GM23338 (cell line): ENCODE measurements around the gene SNAPIN. TPM values are rescaled to one million over a fixed set of nuclear protein-coding genes. Genes with fewer than 3 reads are reported as not detected.

Experiments
- ATAC-seq: fragments of 200-7000 bp; cut with Tn5 transposase; 3 replicates; pipeline ENCODE4 v1.9.1; 2020
- DNase-seq: peaks from one replicate; pipeline ENCODE4 v3.0.0-alpha.2; 2015; ENCODE audit warnings: low spot score
- H2AFZ ChIP-seq: fragments of 200-600 bp; sonication (generic); 2 replicates; pipeline ENCODE4 v1.8.0; 2016; ENCODE audit warnings: antibody characterized with exemption, mild to moderate bottlenecking, moderate library complexity
- H3F3A ChIP-seq: fragments of 200-600 bp; sonication (generic); replicated peaks from 2 replicates; pipeline ENCODE4 v1.8.0; 2017; ENCODE audit warnings: antibody characterized with exemption, mixed run types, low read depth
- H3K27ac ChIP-seq: fragments of 200-600 bp; sonication (generic); 2 replicates; pipeline ENCODE4 v1.6.1; 2016; ENCODE audit warnings: low read depth
- H3K27me3 ChIP-seq: fragments of 200-600 bp; sonication (generic); 2 replicates; pipeline ENCODE4 v1.8.0; 2016; ENCODE audit warnings: mild to moderate bottlenecking, mixed run types, moderate library complexity; ENCODE audit not compliant: insufficient read depth
- H3K36me3 ChIP-seq: fragments of 200-600 bp; sonication (generic); 2 replicates; pipeline ENCODE4 v1.8.0; 2016; ENCODE audit warnings: mild to moderate bottlenecking; ENCODE audit not compliant: insufficient read depth
- H3K4me1 ChIP-seq: fragments of 200-600 bp; sonication (generic); 2 replicates; pipeline ENCODE4 v1.8.0; 2016; ENCODE audit warnings: mild to moderate bottlenecking, moderate library complexity; ENCODE audit not compliant: insufficient read depth
- H3K4me2 ChIP-seq: fragments of 200-600 bp; sonication (generic); 2 replicates; pipeline ENCODE4 v1.7.1; 2017; ENCODE audit warnings: mixed run types
- H3K4me3 ChIP-seq: fragments of 200-600 bp; sonication (generic); 2 replicates; pipeline ENCODE4 v1.6.1; 2016; ENCODE audit warnings: mixed run types
- H3K79me2 ChIP-seq: fragments of 200-600 bp; sonication (generic); replicated peaks from 2 replicates; pipeline ENCODE4 v1.8.0; 2017; ENCODE audit warnings: mild to moderate bottlenecking; ENCODE audit not compliant: insufficient read depth
- H3K9me2 ChIP-seq: fragments of 200-600 bp; sonication (generic); 2 replicates; pipeline ENCODE4 v1.8.0; 2017; ENCODE audit not compliant: insufficient read depth
- H4K20me1 ChIP-seq: fragments of 200-600 bp; sonication (generic); replicated peaks from 2 replicates; pipeline ENCODE4 v1.8.0; 2017; ENCODE audit warnings: mild to moderate bottlenecking; ENCODE audit not compliant: insufficient read depth
- H3K27ac Mint-ChIP-seq: 2 replicates; pipeline ENCODE4 v1.8.0; 2020; ENCODE audit warnings: inconsistent platforms, mild to moderate bottlenecking, moderate library complexity, mixed read lengths
- H3K27me3 Mint-ChIP-seq: 3 replicates; pipeline ENCODE4 v1.8.0; 2022; ENCODE audit warnings: low read depth, mild to moderate bottlenecking, moderate library complexity, mixed read lengths, inconsistent platforms; ENCODE audit not compliant: insufficient read depth, poor library complexity
- H3K36me3 Mint-ChIP-seq: 3 replicates; pipeline ENCODE4 v1.8.0; 2021; ENCODE audit warnings: low read depth, mild to moderate bottlenecking, inconsistent platforms, moderate library complexity, mixed read lengths
- H3K4me1 Mint-ChIP-seq: 3 replicates; pipeline ENCODE4 v1.8.0; 2020; ENCODE audit warnings: mild to moderate bottlenecking, inconsistent platforms, mixed read lengths
- H3K4me3 Mint-ChIP-seq: 3 replicates; pipeline ENCODE4 v1.8.0; 2021; ENCODE audit warnings: moderate library complexity, mild to moderate bottlenecking, inconsistent platforms, mixed read lengths
- H3K9me3 Mint-ChIP-seq: 3 replicates; pipeline ENCODE4 v1.8.0; 2020; ENCODE audit warnings: moderate library complexity, mild to moderate bottlenecking, inconsistent platforms, mixed read lengths
- CREB1 ChIP-seq: fragments of 250-450 bp; sonication (Bioruptor Pico); IDR thresholded peaks from 2 replicates; pipeline ENCODE4 v1.5.0; 2020; ENCODE audit warnings: low read depth, mild to moderate bottlenecking, moderate library complexity
- CTCF ChIP-seq, 2 experiments: fragments of 200-600 bp in 1 of 2; sonication (generic) in 1 of 2; conservative IDR thresholded peaks; 2 replicates each; pipeline versions ENCODE4 v1.5.1 to v1.6.1; 2016 to 2017; ENCODE audit warnings: antibody characterized with exemption in 2 of 2, low read depth in 2 of 2, mild to moderate bottlenecking in 2 of 2, moderate library complexity in 1 of 2
- ETS1 ChIP-seq: IDR thresholded peaks from 2 replicates; pipeline ENCODE4 v1.6.1; 2016; ENCODE audit warnings: antibody characterized with exemption
- EZH2 ChIP-seq: fragments of 200-600 bp; sonication (generic); IDR thresholded peaks from one replicate; pipeline ENCODE4 v1.8.0; 2017; ENCODE audit warnings: antibody characterized with exemption, mild to moderate bottlenecking, low read depth; ENCODE audit not compliant: unreplicated experiment
- EZH2phosphoT487 ChIP-seq: fragments of 200-600 bp; sonication (generic); IDR thresholded peaks from one replicate; pipeline ENCODE4 v1.8.1; 2018; ENCODE audit warnings: antibody characterized with exemption; ENCODE audit not compliant: unreplicated experiment
- JUNB ChIP-seq: IDR thresholded peaks from one replicate; pipeline ENCODE4 v1.6.1; 2016; ENCODE audit warnings: antibody characterized with exemption; ENCODE audit not compliant: unreplicated experiment
- NANOG ChIP-seq: IDR thresholded peaks from 2 replicates; pipeline ENCODE4 v1.6.1; 2016; ENCODE audit warnings: antibody characterized with exemption, borderline replicate concordance
- POLR2AphosphoS5 ChIP-seq: IDR thresholded peaks from 2 replicates; pipeline ENCODE4 v1.6.1; 2016; ENCODE audit warnings: antibody characterized with exemption, low read depth
- REST ChIP-seq: IDR thresholded peaks from one replicate; pipeline ENCODE4 v1.6.1; 2018; ENCODE audit warnings: antibody characterized with exemption; ENCODE audit not compliant: unreplicated experiment
- STAT1 ChIP-seq: IDR thresholded peaks from one replicate; pipeline ENCODE4 v1.6.1; 2016; ENCODE audit warnings: antibody characterized with exemption; ENCODE audit not compliant: unreplicated experiment
- ZNF114 ChIP-seq: fragments of 250-450 bp; sonication (Bioruptor Pico); IDR thresholded peaks from 2 replicates; pipeline ENCODE4 v1.5.0; 2020; ENCODE audit warnings: mild to moderate bottlenecking, moderate library complexity
- ZNF331 ChIP-seq: fragments of 250-450 bp; sonication (Bioruptor Pico); IDR thresholded peaks from 2 replicates; pipeline ENCODE4 v1.5.0; 2020; ENCODE audit warnings: low read depth, mild to moderate bottlenecking, moderate library complexity
- ZNF462 ChIP-seq: fragments of 250-450 bp; sonication (Bioruptor Pico); IDR thresholded peaks from 2 replicates; pipeline ENCODE4 v1.5.0; 2020; ENCODE audit warnings: mild to moderate bottlenecking, moderate library complexity
- polyA plus RNA-seq: library from polyadenylated mRNA; unstranded; fragments of >200 nt; fragmentation: Nextera tagmentation; extraction: Ambion mirVana; gene quantifications from 2 replicates; pipeline ENCODE4 v1.2.1, GENCODE V29; 2016
- total RNA-seq: library from RNA; depleted of rRNA; stranded (reverse); fragments of >200 nt; shearing (Covaris generic); gene quantifications from 2 replicates; pipeline ENCODE4 v1.2.3, GENCODE V29; 2014

SNAPIN gene
- total and polyA plus RNA-seq, 2 experiments from 2014 or later: 25.6 to 48.5 TPM

- peak; percentile 94 for TF ChIP-seq POLR2AphosphoS5
- TF ChIP-seq CTCF (conservative IDR thresholded peaks at IDR 0.05; ENCODE audit: low read depth in 2 of 2): peak in 1 of 2 experiments; percentile 16; a peak in 1 of 4 replicates
- TF ChIP-seq CREB1 (CRISPR knock-in tag): peak; percentile 89
- no peak for TF ChIP-seq JUNB
- TF ChIP-seq EZH2phosphoT487: no peak
- no peak for TF ChIP-seq ZNF114 (CRISPR knock-in tag)
- TF ChIP-seq ZNF331 (CRISPR knock-in tag): no peak
- TF ChIP-seq ZNF462 (CRISPR knock-in tag): no peak
- TF ChIP-seq NANOG: no peak
- TF ChIP-seq EZH2: no peak
- no peak for TF ChIP-seq REST
- TF ChIP-seq ETS1: peak; percentile 69
- TF ChIP-seq STAT1: no peak
- H3K27me3 Mint-ChIP-seq: peaks cover 8% of the 10 kb centered on the region
- H2AFZ ChIP-seq: no peak within 1 kb of the TSS; the same call in 1 of the 2 replicates
- peak within 1 kb of the TSS; percentile 91 for H3K4me2 ChIP-seq
- ATAC-seq (peak; percentile 93), DNase-seq (peak; percentile 100)
- peaks cover 12% of the 10 kb centered on the region; the same call in 2 of the 3 replicates for H3K4me1 Mint-ChIP-seq
- peaks cover 36% of the 10 kb centered on the region for H3F3A ChIP-seq
- H3K4me3 Mint-ChIP-seq: no peak within 1 kb of the TSS
- H3K79me2 ChIP-seq: peaks cover 34% of the 10 kb centered on the region
- H3K9me2 ChIP-seq: no peaks in the 10 kb centered on the region
- H4K20me1 ChIP-seq: peaks cover 8% of the 10 kb centered on the region
- H3K4me1 ChIP-seq: peaks cover 4% of the 10 kb centered on the region; the same call in 1 of the 2 replicates
- no peaks in the 10 kb centered on the region for H3K27me3 ChIP-seq
- no peak within 1 kb of the TSS for H3K27ac Mint-ChIP-seq
- H3K36me3 Mint-ChIP-seq: peaks cover 44% of the 10 kb centered on the region
- H3K27ac ChIP-seq: peak within 1 kb of the TSS; percentile 65
- H3K36me3 ChIP-seq: peaks cover 36% of the 10 kb centered on the region
- no peaks in the 10 kb centered on the region; the same call in 2 of the 3 replicates for H3K9me3 Mint-ChIP-seq
- peak within 1 kb of the TSS; percentile 97 for H3K4me3 ChIP-seq
Observed at GRCh38 chr1:153670859-153671627, 12.5 kb downstream of the SNAPIN start, which contains the start of gene ILF2. Gene ILF2, minus strand, starts transcription at chr1:153670993. Its CDS starts 71 bp downstream, at chr1:153670922.
